HepG2 (cell line): ENCODE data around the gene HHIPL2. TPM values are rescaled to one million over a fixed set of nuclear protein-coding genes. Genes with fewer than 3 reads are reported as not detected.

Experiments
- ATF7-NPFF ChIP-seq: sonication (generic); formaldehyde crosslinking; IDR thresholded peaks from 2 replicates; pipeline ENCODE4 v1.8.1; 2023; ENCODE audit warnings: mild to moderate bottlenecking, low read depth, missing genetic modification reagents, moderate library complexity
- EED ChIP-seq: sonication (generic); formaldehyde crosslinking; IDR thresholded peaks from 2 replicates; pipeline ENCODE4 v1.5.0; 2020; ENCODE audit warnings: mild to moderate bottlenecking, missing genetic modification reagents
- HNRNPUL1 ChIP-seq: fragments of 200-400 bp; formaldehyde crosslinking; IDR thresholded peaks from 2 replicates; pipeline ENCODE4 v1.6.1; 2017; ENCODE audit warnings: low read depth, mild to moderate bottlenecking, low read length, moderate library complexity
- MED13 ChIP-seq: sonication (generic); formaldehyde crosslinking; IDR thresholded peaks from 2 replicates; pipeline ENCODE4 v1.5.0; 2020; ENCODE audit warnings: missing genetic modification reagents
- NCOA1 ChIP-seq: sonication (generic); formaldehyde crosslinking; IDR thresholded peaks from 2 replicates; pipeline ENCODE4 v1.9.0; 2021; ENCODE audit warnings: missing genetic modification reagents
- REL ChIP-seq: sonication (generic); formaldehyde crosslinking; conservative IDR thresholded peaks from 2 replicates; pipeline ENCODE4 v1.8.0; 2022; ENCODE audit warnings: mild to moderate bottlenecking, missing genetic modification reagents, moderate library complexity
- RELA ChIP-seq: sonication (generic); formaldehyde crosslinking; IDR thresholded peaks from 2 replicates; pipeline ENCODE4 v1.4.0; 2020; ENCODE audit warnings: missing genetic modification reagents
- TGIF2 ChIP-seq: IDR thresholded peaks from 2 replicates; pipeline ENCODE4 v1.6.1; 2016; ENCODE audit warnings: control low read depth, missing compliant biosample characterization
- YEATS2 ChIP-seq: sonication (generic); formaldehyde crosslinking; IDR thresholded peaks from 2 replicates; pipeline ENCODE4 v1.4.0; 2020; ENCODE audit warnings: missing genetic modification reagents, borderline replicate concordance
- ZNF260 ChIP-seq: sonication (generic); formaldehyde crosslinking; IDR thresholded peaks from 2 replicates; pipeline ENCODE4 v1.4.0; 2020; ENCODE audit warnings: missing genetic modification reagents, low read depth, mild to moderate bottlenecking, borderline replicate concordance
- ZNF30 ChIP-seq: sonication (generic); formaldehyde crosslinking; IDR thresholded peaks from 2 replicates; pipeline ENCODE4 v1.5.0; 2020; ENCODE audit warnings: mild to moderate bottlenecking, missing genetic modification reagents
- ZNF674 ChIP-seq: sonication (generic); formaldehyde crosslinking; IDR thresholded peaks from 2 replicates; pipeline ENCODE4 v1.5.0; 2020; ENCODE audit warnings: low read depth, mild to moderate bottlenecking, missing genetic modification reagents
- ZSCAN9 ChIP-seq: IDR thresholded peaks from 2 replicates; pipeline ENCODE4 v1.6.1; 2016; ENCODE audit warnings: borderline replicate concordance
- polyA plus RNA-seq, 8 experiments: library from polyadenylated mRNA; depleted of rRNA in 3 of 8; stranded (reverse) in 7 of 8; unstranded in 1 of 8; fragments of >200 nt; fragmentation: Illumina TruSeq in 4 of 8; extraction: Trizol in 4 of 8; gene quantifications; 2 replicates each; pipeline versions ENCODE4 v1.2.1 to v1.2.3, GENCODE V29; 2011 to 2016; ENCODE audit warnings: low read depth in 4 of 8, missing spikeins in 1 of 8, mixed read lengths in 1 of 8; ENCODE audit not compliant: insufficient read depth in 1 of 8
- total RNA-seq, 5 experiments: library from RNA; depleted of rRNA; stranded (reverse); fragments of >200 nt; fragmentation: Illumina TruSeq; extraction: Trizol; gene quantifications; 2 replicates each; pipeline ENCODE4 v1.2.3, GENCODE V29; 2016; ENCODE audit warnings: low read depth in 1 of 5
- TF ChIP-seq, protein P1 (sequence below): sonication (generic); formaldehyde crosslinking; conservative IDR thresholded peaks from 2 replicates; pipeline ENCODE4 v1.4.0; 2020; ENCODE audit warnings: missing genetic modification reagents
- TF ChIP-seq, protein P2 (sequence below): sonication (generic); formaldehyde crosslinking; IDR thresholded peaks from 2 replicates; pipeline ENCODE4 v1.4.0; 2020; ENCODE audit warnings: low read depth, mild to moderate bottlenecking, missing genetic modification reagents
- TF ChIP-seq, protein P3 (sequence below): sonication (generic); formaldehyde crosslinking; IDR thresholded peaks from 2 replicates; pipeline ENCODE4 v1.4.0; 2020; ENCODE audit warnings: missing genetic modification reagents
- TF ChIP-seq, protein P4 (sequence below): sonication (generic); formaldehyde crosslinking; conservative IDR thresholded peaks from 2 replicates; pipeline ENCODE4 v1.4.0; 2020; ENCODE audit warnings: missing genetic modification reagents

HHIPL2 gene
- total and polyA plus RNA-seq, 2 of the 13 experiments (the other 11 are each of a cell fraction or from before 2014, with no cell fraction given): 0.53 to 1.3 TPM

DNA sequence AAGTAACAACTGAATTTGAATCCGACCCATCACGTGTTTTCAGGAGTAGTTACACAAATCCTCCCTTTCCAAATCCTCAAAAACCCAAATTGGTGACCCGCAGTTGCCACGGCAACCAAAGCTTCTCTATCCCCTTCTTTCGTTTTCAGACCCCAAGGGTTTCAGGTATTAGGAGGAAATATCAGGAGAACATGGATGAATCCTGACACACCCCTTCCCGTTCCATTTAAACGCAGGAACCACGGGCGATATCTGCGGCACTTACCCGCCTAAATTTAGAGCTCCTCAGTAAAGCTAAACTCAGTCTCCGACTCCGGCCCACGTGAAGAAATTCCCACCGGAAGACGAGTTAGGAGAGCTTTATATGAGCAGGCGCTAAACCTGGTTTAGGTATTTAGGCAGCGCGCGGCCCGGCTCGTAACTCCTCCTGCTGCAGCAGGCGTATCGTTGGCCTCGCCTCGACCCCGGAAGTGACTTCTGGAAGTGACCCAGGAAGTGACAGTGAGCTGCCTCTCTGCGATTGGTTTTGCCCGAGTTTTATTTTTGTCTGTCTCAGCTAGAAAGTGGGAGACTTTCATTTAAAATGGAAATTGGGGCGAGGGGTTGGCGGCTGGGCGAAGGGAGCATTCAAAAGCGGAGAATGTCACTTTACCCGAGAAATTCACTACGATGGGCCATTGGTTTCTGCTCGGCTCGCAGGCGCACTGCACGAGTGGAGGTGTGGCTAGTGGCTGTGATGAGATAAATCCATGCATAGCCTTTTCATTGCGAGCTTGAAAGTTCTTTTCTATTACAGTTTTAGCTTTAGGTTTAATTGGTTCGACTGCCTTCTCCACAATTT is 41.8 kb upstream of the HHIPL2 start, which contains the start of gene TAF1A (continued):
- TF ChIP-seq ZNF260 (CRISPR knock-in tag): no peak
- TF ChIP-seq, protein P1, sequence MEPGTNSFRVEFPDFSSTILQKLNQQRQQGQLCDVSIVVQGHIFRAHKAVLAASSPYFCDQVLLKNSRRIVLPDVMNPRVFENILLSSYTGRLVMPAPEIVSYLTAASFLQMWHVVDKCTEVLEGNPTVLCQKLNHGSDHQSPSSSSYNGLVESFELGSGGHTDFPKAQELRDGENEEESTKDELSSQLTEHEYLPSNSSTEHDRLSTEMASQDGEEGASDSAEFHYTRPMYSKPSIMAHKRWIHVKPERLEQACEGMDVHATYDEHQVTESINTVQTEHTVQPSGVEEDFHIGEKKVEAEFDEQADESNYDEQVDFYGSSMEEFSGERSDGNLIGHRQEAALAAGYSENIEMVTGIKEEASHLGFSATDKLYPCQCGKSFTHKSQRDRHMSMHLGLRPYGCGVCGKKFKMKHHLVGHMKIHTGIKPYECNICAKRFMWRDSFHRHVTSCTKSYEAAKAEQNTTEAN (CRISPR knock-in tag): peak; percentile 42
- TF ChIP-seq, protein P2, sequence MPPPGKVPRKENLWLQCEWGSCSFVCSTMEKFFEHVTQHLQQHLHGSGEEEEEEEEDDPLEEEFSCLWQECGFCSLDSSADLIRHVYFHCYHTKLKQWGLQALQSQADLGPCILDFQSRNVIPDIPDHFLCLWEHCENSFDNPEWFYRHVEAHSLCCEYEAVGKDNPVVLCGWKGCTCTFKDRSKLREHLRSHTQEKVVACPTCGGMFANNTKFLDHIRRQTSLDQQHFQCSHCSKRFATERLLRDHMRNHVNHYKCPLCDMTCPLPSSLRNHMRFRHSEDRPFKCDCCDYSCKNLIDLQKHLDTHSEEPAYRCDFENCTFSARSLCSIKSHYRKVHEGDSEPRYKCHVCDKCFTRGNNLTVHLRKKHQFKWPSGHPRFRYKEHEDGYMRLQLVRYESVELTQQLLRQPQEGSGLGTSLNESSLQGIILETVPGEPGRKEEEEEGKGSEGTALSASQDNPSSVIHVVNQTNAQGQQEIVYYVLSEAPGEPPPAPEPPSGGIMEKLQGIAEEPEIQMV (CRISPR knock-in tag): no peak
- TF ChIP-seq, protein P3, sequence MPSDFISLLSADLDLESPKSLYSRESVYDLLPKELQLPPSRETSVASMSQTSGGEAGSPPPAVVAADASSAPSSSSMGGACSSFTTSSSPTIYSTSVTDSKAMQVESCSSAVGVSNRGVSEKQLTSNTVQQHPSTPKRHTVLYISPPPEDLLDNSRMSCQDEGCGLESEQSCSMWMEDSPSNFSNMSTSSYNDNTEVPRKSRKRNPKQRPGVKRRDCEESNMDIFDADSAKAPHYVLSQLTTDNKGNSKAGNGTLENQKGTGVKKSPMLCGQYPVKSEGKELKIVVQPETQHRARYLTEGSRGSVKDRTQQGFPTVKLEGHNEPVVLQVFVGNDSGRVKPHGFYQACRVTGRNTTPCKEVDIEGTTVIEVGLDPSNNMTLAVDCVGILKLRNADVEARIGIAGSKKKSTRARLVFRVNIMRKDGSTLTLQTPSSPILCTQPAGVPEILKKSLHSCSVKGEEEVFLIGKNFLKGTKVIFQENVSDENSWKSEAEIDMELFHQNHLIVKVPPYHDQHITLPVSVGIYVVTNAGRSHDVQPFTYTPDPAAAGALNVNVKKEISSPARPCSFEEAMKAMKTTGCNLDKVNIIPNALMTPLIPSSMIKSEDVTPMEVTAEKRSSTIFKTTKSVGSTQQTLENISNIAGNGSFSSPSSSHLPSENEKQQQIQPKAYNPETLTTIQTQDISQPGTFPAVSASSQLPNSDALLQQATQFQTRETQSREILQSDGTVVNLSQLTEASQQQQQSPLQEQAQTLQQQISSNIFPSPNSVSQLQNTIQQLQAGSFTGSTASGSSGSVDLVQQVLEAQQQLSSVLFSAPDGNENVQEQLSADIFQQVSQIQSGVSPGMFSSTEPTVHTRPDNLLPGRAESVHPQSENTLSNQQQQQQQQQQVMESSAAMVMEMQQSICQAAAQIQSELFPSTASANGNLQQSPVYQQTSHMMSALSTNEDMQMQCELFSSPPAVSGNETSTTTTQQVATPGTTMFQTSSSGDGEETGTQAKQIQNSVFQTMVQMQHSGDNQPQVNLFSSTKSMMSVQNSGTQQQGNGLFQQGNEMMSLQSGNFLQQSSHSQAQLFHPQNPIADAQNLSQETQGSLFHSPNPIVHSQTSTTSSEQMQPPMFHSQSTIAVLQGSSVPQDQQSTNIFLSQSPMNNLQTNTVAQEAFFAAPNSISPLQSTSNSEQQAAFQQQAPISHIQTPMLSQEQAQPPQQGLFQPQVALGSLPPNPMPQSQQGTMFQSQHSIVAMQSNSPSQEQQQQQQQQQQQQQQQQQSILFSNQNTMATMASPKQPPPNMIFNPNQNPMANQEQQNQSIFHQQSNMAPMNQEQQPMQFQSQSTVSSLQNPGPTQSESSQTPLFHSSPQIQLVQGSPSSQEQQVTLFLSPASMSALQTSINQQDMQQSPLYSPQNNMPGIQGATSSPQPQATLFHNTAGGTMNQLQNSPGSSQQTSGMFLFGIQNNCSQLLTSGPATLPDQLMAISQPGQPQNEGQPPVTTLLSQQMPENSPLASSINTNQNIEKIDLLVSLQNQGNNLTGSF (CRISPR knock-in tag): no peak
- TF ChIP-seq ATF7-NPFF (CRISPR knock-in tag): no peak
- no peak for TF ChIP-seq TGIF2 (CRISPR knock-in tag)
- TF ChIP-seq NCOA1: no peak
- no peak for TF ChIP-seq RELA
- TF ChIP-seq EED (CRISPR knock-in tag): no peak
- TF ChIP-seq REL (CRISPR knock-in tag): no peak
- TF ChIP-seq HNRNPUL1: no peak
- no peak for TF ChIP-seq ZSCAN9 (CRISPR knock-in tag)
- TF ChIP-seq YEATS2 (CRISPR knock-in tag): peak; percentile 64; the same call in 1 of the 2 replicates
- TF ChIP-seq, protein P4, sequence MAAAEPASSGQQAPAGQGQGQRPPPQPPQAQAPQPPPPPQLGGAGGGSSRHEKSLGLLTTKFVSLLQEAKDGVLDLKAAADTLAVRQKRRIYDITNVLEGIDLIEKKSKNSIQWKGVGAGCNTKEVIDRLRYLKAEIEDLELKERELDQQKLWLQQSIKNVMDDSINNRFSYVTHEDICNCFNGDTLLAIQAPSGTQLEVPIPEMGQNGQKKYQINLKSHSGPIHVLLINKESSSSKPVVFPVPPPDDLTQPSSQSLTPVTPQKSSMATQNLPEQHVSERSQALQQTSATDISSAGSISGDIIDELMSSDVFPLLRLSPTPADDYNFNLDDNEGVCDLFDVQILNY (CRISPR knock-in tag): peak; percentile 67; the same call in 1 of the 2 replicates
- TF ChIP-seq ZNF30 (CRISPR knock-in tag): no peak
- no peak for TF ChIP-seq MED13 (CRISPR knock-in tag)
- no peak for TF ChIP-seq ZNF674 (CRISPR knock-in tag)
